MCF 10A (cell line): ENCODE measurements around the gene MICA. TPM values are rescaled to one million over a fixed set of nuclear protein-coding genes. Genes with fewer than 3 reads are reported as not detected.
"Not testable (repeated sequence)": the region's sequence is repeated elsewhere in the genome, so short reads cannot be mapped to it uniquely, and the experiment has no call there.

Experiments
- BruUV-seq: library from RNA; stranded (reverse); fragments of 400-500 nt; replicated peaks from 2 replicates; lab custom pipeline; 2021; lab: Mats Ljungman, UMichigan
- CTCF ChIA-PET: fragments of 300-600 bp; sonication (Branson Sonifier 250); formaldehyde crosslinking; extraction: SDS; loops from one replicate; lab custom pipeline; 2021; ENCODE audit warnings: antibody characterized with exemption, inconsistent platforms; lab: Yijun Ruan, JAX
- POLR2A ChIA-PET: fragments of 300-600, 350-650 bp; sonication (Branson Sonifier 250); formaldehyde crosslinking; extraction: SDS; loops from one replicate; lab custom pipeline; 2020; ENCODE audit warnings: antibody characterized with exemption, inconsistent platforms; lab: Yijun Ruan, JAX
- DNase-seq: peaks from one replicate; pipeline ENCODE4 v3.0.0-alpha.2; 2018; ENCODE audit not compliant: unreplicated experiment
- H3K27ac Mint-ChIP-seq: one replicate; pipeline ENCODE4 v1.8.0; 2022; ENCODE audit warnings: mild to moderate bottlenecking, low read depth, mixed read lengths; ENCODE audit not compliant: unreplicated experiment
- H3K27me3 Mint-ChIP-seq: one replicate; pipeline ENCODE4 v1.8.0; 2022; ENCODE audit warnings: mixed read lengths; ENCODE audit not compliant: insufficient read depth, unreplicated experiment
- H3K36me3 Mint-ChIP-seq: one replicate; pipeline ENCODE4 v1.8.0; 2022; ENCODE audit warnings: mild to moderate bottlenecking, moderate library complexity, mixed read lengths; ENCODE audit not compliant: insufficient read depth, unreplicated experiment
- H3K4me1 Mint-ChIP-seq: one replicate; pipeline ENCODE4 v1.8.0; 2022; ENCODE audit warnings: mixed read lengths; ENCODE audit not compliant: insufficient read depth, unreplicated experiment
- H3K4me3 Mint-ChIP-seq: one replicate; pipeline ENCODE4 v1.8.0; 2022; ENCODE audit warnings: mild to moderate bottlenecking, moderate library complexity, mixed read lengths; ENCODE audit not compliant: unreplicated experiment
- H3K9me3 Mint-ChIP-seq: one replicate; pipeline ENCODE4 v1.8.0; 2022; ENCODE audit warnings: mixed read lengths; ENCODE audit not compliant: unreplicated experiment
- intact Hi-C: fragments of 100-400 bp; cut with micrococcal nuclease; formaldehyde crosslinking; loops from 2 replicates; pipeline ENCODE4 v1.14.1; 2022
- total RNA-seq: library from RNA; stranded (reverse); gene quantifications from 2 replicates; pipeline ENCODE4 v1.2.3, GENCODE V29; 2022
- TF ChIP-seq, protein P1 (sequence below): fragments of 200-600 bp; IDR thresholded peaks from one replicate; pipeline ENCODE4 v1.8.0; 2022; ENCODE audit warnings: antibody characterized with exemption, mild to moderate bottlenecking; ENCODE audit not compliant: unreplicated experiment

The MICA gene
- total RNA-seq, 1 experiment from 2014 or later, result 18.0 TPM

DNA sequence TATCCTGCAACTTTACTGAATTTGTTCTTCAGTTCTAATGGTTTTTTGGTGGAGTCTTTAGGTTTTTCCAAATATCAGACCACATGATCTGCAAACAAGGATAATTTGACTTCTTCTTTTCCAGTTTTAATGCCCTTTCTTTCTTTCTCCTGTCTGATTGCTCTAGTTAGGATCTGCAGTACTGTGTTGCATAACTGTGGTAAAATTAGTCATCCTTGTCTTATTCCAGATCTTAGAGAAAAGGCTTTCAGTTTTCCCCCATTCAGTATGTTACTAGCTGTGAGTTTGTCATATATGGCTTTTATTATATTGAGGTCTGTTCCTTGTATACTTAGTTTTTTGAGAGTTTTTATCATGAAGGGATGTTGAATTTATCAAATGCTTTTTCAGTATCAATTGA, 4.3 kb downstream of the MICA start:
- Mint-ChIP-seq H3K9me3 (no peaks in the 10 kb centered on the region), H3K27ac (peak overlapping the region; percentile 52), H3K4me3 (no peak overlapping the region), H3K27me3 (no peaks in the 10 kb centered on the region), H3K36me3 (peaks cover 29% of the 10 kb centered on the region), H3K4me1 (peaks cover 33% of the 10 kb centered on the region)
- BruUV-seq, result no TSS peak
- peak; percentile 60 for DNase-seq
- POLR2A ChIA-PET, result interaction anchor here (1.0 to 1.4 kb wide), 4 partner anchors 8 to 87 kb away, joined by 3 to 8 read pairs (median 3); no protein-coding TSS in a partner anchor
- CTCF ChIA-PET, result interaction anchor here (0.6 to 1.3 kb wide), 2 partner anchors 9 to 35 kb away, joined by 3 to 5 read pairs; no protein-coding TSS in a partner anchor
- TF ChIP-seq, protein P1, sequence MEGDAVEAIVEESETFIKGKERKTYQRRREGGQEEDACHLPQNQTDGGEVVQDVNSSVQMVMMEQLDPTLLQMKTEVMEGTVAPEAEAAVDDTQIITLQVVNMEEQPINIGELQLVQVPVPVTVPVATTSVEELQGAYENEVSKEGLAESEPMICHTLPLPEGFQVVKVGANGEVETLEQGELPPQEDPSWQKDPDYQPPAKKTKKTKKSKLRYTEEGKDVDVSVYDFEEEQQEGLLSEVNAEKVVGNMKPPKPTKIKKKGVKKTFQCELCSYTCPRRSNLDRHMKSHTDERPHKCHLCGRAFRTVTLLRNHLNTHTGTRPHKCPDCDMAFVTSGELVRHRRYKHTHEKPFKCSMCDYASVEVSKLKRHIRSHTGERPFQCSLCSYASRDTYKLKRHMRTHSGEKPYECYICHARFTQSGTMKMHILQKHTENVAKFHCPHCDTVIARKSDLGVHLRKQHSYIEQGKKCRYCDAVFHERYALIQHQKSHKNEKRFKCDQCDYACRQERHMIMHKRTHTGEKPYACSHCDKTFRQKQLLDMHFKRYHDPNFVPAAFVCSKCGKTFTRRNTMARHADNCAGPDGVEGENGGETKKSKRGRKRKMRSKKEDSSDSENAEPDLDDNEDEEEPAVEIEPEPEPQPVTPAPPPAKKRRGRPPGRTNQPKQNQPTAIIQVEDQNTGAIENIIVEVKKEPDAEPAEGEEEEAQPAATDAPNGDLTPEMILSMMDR, result no peak
- intact Hi-C loops, result no loop called here

DNA sequence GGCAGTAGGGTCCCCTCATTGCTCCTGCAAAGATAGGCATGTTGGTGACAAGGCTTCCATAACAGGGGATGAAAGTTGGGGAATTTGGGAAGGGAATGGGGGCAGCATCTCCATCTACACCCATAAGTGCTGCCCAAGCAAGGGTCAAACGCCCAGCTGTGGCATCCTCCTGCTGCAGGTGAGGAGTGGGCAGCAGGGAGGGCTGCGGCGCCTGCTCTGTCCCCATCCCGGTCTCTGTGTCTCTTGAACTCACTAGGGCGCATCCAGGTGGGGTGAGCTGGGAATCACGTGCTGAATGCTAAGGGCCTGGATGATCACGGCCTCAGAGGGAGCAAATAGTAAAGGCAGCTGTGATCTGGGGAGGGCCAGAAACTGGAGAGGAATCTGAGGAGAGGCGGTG, 9.1 kb downstream of the MICA start:
- Mint-ChIP-seq H3K4me3 (no peak overlapping the region), H3K36me3 (peaks cover 67% of the 10 kb centered on the region), H3K27ac (no peak overlapping the region), H3K27me3 (no peaks in the 10 kb centered on the region), H3K4me1 (peaks cover 11% of the 10 kb centered on the region), H3K9me3 (peaks cover 6% of the 10 kb centered on the region)
- TF ChIP-seq, protein P1, result no peak
- no TSS peak for BruUV-seq
- DNase-seq, result no peak
- intact Hi-C loops, result no loop called here
- POLR2A ChIA-PET, result no interaction called here
- CTCF ChIA-PET, result no interaction called here

DNA sequence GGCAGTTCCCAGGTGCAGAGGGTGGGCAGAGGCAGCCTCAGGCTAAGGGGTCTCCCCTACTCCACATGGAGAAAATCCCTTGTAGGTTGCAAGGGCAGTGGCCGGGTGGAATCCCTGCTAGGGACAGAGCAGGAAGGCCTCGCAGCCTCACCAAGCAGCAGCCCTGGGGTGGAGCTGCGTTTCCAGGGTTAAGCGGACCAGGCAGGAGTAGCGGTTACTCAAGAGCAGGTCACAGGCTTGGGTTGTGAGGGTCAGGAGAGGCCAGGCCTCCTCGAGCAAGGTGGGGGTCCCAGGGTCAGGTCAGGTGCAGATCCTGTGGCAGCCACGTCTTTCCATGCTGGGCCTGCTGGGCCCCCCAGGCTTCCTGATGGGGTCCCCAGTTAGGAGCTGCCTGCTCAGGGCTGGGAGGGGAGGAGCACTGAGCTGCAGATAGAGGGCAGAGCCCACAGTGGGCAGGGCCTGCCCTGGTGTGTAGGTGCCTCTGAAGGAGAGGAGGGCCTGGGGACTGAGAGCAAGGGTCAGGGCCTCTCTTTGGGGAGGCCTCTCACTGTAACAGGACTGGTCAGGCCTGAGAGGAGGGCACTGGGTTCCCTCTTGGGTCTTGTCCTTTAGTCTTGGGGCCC, 10.9 kb downstream of the MICA start:
- CTCF ChIA-PET, result interaction anchor here (0.6 to 0.9 kb wide), 2 partner anchors 28 to 80 kb away, joined by 4 read pairs; no protein-coding TSS in a partner anchor
- H3K27ac Mint-ChIP-seq, BruUV-seq, H3K9me3 Mint-ChIP-seq, H3K4me1 Mint-ChIP-seq, intact Hi-C loops, H3K27me3 Mint-ChIP-seq, DNase-seq, H3K4me3 Mint-ChIP-seq: not testable (repeated sequence)
- POLR2A ChIA-PET, result interaction anchor here (0.6 to 1.1 kb wide), 2 partner anchors 8 to 10 kb away, joined by 3 read pairs; partner anchors contain the start of gene MICA
- H3K36me3 Mint-ChIP-seq, result peaks cover 63% of the 10 kb centered on the region

DNA sequence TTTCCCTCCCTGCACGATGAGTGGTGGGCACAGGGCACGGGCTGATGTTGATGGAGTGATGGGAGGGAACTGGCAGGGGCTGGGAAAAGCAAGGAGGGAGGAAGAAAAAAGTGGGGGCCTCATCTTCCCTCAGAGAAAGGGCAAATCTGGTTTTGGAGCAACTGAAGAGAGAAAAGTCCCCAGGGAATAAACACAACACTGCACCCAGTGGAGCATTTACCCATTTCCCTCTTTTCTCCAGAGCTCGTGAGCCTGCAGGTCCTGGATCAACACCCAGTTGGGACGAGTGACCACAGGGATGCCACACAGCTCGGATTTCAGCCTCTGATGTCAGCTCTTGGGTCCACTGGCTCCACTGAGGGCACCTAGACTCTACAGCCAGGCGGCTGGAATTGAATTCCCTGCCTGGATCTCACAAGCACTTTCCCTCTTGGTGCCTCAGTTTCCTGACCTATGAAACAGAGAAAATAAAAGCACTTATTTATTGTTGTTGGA, 11.4 kb downstream of the MICA start:
- Mint-ChIP-seq H3K4me1 (peaks cover 11% of the 10 kb centered on the region), H3K27me3 (no peaks in the 10 kb centered on the region), H3K36me3 (peaks cover 63% of the 10 kb centered on the region), H3K4me3 (no peak overlapping the region), H3K27ac (no peak overlapping the region), H3K9me3 (peaks cover 7% of the 10 kb centered on the region)
- no peak for DNase-seq
- CTCF ChIA-PET, result interaction anchor here (0.6 to 0.9 kb wide), 2 partner anchors 27 to 79 kb away, joined by 4 read pairs; no protein-coding TSS in a partner anchor
- POLR2A ChIA-PET, result interaction anchor here (0.6 kb wide), 1 partner anchor 8 kb away, joined by 3 read pairs; no protein-coding TSS in a partner anchor
- TF ChIP-seq, protein P1, result no peak
- no TSS peak for BruUV-seq
- intact Hi-C loops, result no loop called here
